COR-L47 (cell line): ENCODE data around the gene GALR2.
A peak's percentile ranks its signal among the peaks of the same experiment; 100 is the strongest.

ENCODE experiments used
- DNase-seq: peaks from one replicate; lab custom pipeline; 2025; lab: John Stamatoyannopoulos, UW

GALR2 gene

GRCh38 chr17:76079956-76080767 is 5.6 kb downstream of the GALR2 start:
- DNase-seq, result no peak

GRCh38 chr17:76080768-76081287 is 6.2 kb downstream of the GALR2 start:
- no peak for DNase-seq

- no peak for DNase-seq
These were observed 7.0 kb downstream of the GALR2 start for GRCh38 chr17:76081295-76082210.

- peak; percentile 43 for DNase-seq
These were observed 8.0 kb downstream of the GALR2 start for GRCh38 chr17:76082326-76083251.

- no peak for DNase-seq
These were observed 9.1 kb downstream of the GALR2 start for GRCh38 chr17:76083536-76084182.

- DNase-seq, result no peak
These were observed 10.6 kb downstream of the GALR2 start for GRCh38 chr17:76085066-76085730.

GRCh38 chr17:76085731-76086366 is 11.3 kb downstream of the GALR2 start:
- DNase-seq, result no peak

GRCh38 chr17:76086384-76086783 is 11.8 kb downstream of the GALR2 start:
- DNase-seq, result no peak

GRCh38 chr17:76087531-76087930 is 12.9 kb downstream of the GALR2 start:
- DNase-seq, result no peak

- no peak for DNase-seq
These were observed 13.7 kb downstream of the GALR2 start for GRCh38 chr17:76088041-76088867.

GRCh38 chr17:76088868-76089576 is 14.4 kb downstream of the GALR2 start:
- no peak for DNase-seq

GRCh38 chr17:76089680-76090516 is 15.3 kb downstream of the GALR2 start:
- no peak for DNase-seq

GRCh38 chr17:76090517-76091129 is 16.0 kb downstream of the GALR2 start:
- DNase-seq, result no peak

GRCh38 chr17:76091526-76092286 is 17.1 kb downstream of the GALR2 start:
- no peak for DNase-seq

- no peak for DNase-seq
These were observed 18.2 kb downstream of the GALR2 start for GRCh38 chr17:76092526-76093413.
